Stimulated activated CD4-positive, alpha-beta T cell treated with anti-CD3 and anti-CD28 coated beads, Interleukin-12 subunit alpha, Interleukin-12 subunit beta, amount 100 ng/mL, for 24 hours (primary cell): ENCODE results near the gene ZNF133.
"Not testable (repeated sequence)": the region's sequence is repeated elsewhere in the genome, so short reads cannot be mapped to it uniquely, and the experiment has no call there.

Source experiments
- DNase-seq, 2 experiments: peaks; one replicate each; pipeline ENCODE4 v3.0.0-alpha.2; 2020; ENCODE audit warnings: low read depth in 2 of 2

ZNF133 gene

GRCh38 chr20:18284805-18285533, 3.4 kb upstream of the ZNF133 start:
- no peak for DNase-seq

- no peak for DNase-seq
Observed at GRCh38 chr20:18287546-18287914, 797 bp upstream of the ZNF133 start.

- no peak for DNase-seq
Observed at GRCh38 chr20:18288749-18289267, 481 bp downstream of the ZNF133 start.

GRCh38 chr20:18289306-18289705, 979 bp downstream of the ZNF133 start:
- DNase-seq: no peak

- no peak for DNase-seq
Observed at GRCh38 chr20:18299364-18299763, 11.0 kb downstream of the ZNF133 start.

- no peak for DNase-seq
Observed at GRCh38 chr20:18304618-18305017, 16.3 kb downstream of the ZNF133 start.

- no peak for DNase-seq
Observed at GRCh38 chr20:18307301-18307700, 19.0 kb downstream of the ZNF133 start.

GRCh38 chr20:18310051-18310450, 21.7 kb downstream of the ZNF133 start:
- DNase-seq: no peak

- no peak for DNase-seq
Observed at GRCh38 chr20:18310592-18310991, 22.3 kb downstream of the ZNF133 start.

- DNase-seq: no peak
Observed at GRCh38 chr20:18312723-18313122, 24.4 kb downstream of the ZNF133 start.

- no peak for DNase-seq
Observed at GRCh38 chr20:18313411-18313810, 25.1 kb downstream of the ZNF133 start.

GRCh38 chr20:18314786-18315406, 26.6 kb downstream of the ZNF133 start:
- DNase-seq: no peak

- DNase-seq: no peak
Observed at GRCh38 chr20:18316166-18316565, 27.8 kb downstream of the ZNF133 start.

GRCh38 chr20:18321316-18321715, 33.0 kb downstream of the ZNF133 start:
- DNase-seq: no peak

GRCh38 chr20:18321976-18322950, 33.9 kb downstream of the ZNF133 start:
- DNase-seq: no peak

- DNase-seq: no peak
Observed at GRCh38 chr20:18323705-18324104, 35.4 kb downstream of the ZNF133 start.

- DNase-seq: no peak
Observed at GRCh38 chr20:18324596-18325089, 36.3 kb downstream of the ZNF133 start.

GRCh38 chr20:18326990-18327389, 38.7 kb downstream of the ZNF133 start:
- no peak for DNase-seq

- no peak for DNase-seq
Observed at GRCh38 chr20:18331694-18332093, 43.4 kb downstream of the ZNF133 start.

- not testable (repeated sequence) for DNase-seq
Observed at GRCh38 chr20:18349749-18350148, 61.4 kb downstream of the ZNF133 start.

GRCh38 chr20:18359854-18360253, 71.5 kb downstream of the ZNF133 start:
- no peak for DNase-seq

- DNase-seq: no peak
Observed at GRCh38 chr20:18360635-18361034, 72.3 kb downstream of the ZNF133 start.
